Activated CD8-positive, alpha-beta T cell treated with anti-CD3 and anti-CD28 coated beads for 36 hours (primary cell): ENCODE results near the gene TWNK. TPM values are rescaled to one million over a fixed set of nuclear protein-coding genes. Genes with fewer than 3 reads are reported as not detected.

Experiments
- ATAC-seq: fragments of 200-7000 bp; cut with Tn5 transposase; one replicate; pipeline ENCODE4 v1.10.0; 2021; ENCODE audit warnings: mild to moderate bottlenecking, moderate library complexity
- CTCF ChIA-PET: fragments of 350-600 bp; sonication (Branson Sonifier 250); formaldehyde crosslinking; loops from one replicate; lab custom pipeline; 2021; ENCODE audit warnings: antibody characterized with exemption; lab: Charles Lee
- POLR2A ChIA-PET: fragments of 350-600 bp; sonication (Branson Sonifier 250); formaldehyde crosslinking; loops from one replicate; lab custom pipeline; 2021; ENCODE audit warnings: antibody characterized with exemption; lab: Charles Lee
- DNase-seq: peaks from one replicate; pipeline ENCODE4 v3.0.0-alpha.2; 2020
- H3K27ac Mint-ChIP-seq: one replicate; pipeline ENCODE4 v1.8.0; 2021; ENCODE audit warnings: mild to moderate bottlenecking, mixed read lengths
- H3K27me3 Mint-ChIP-seq: one replicate; pipeline ENCODE4 v1.8.0; 2021; ENCODE audit warnings: mixed read lengths
- H3K36me3 Mint-ChIP-seq: one replicate; pipeline ENCODE4 v1.8.0; 2021; ENCODE audit warnings: low read depth, mixed read lengths
- H3K4me1 Mint-ChIP-seq: one replicate; pipeline ENCODE4 v1.8.0; 2021; ENCODE audit warnings: low read depth, mixed read lengths
- H3K4me3 Mint-ChIP-seq: one replicate; pipeline ENCODE4 v1.8.0; 2021; ENCODE audit warnings: mild to moderate bottlenecking, moderate library complexity, mixed read lengths
- H3K9me3 Mint-ChIP-seq: one replicate; pipeline ENCODE4 v1.8.0; 2021; ENCODE audit warnings: mixed read lengths
- CTCF ChIP-seq: fragments of 200-600 bp; IDR thresholded peaks from one replicate; pipeline ENCODE4 v1.8.0; 2022; ENCODE audit warnings: antibody characterized with exemption, mild to moderate bottlenecking
- intact Hi-C: fragments of 100-400 bp; cut with micrococcal nuclease; formaldehyde crosslinking; loops from one replicate; pipeline ENCODE4 v1.10.0; 2022
- total RNA-seq, 2 experiments: library from RNA; stranded (reverse); gene quantifications; one replicate each; pipeline ENCODE4 v1.2.3, GENCODE V29; 2021

The TWNK gene
- total RNA-seq, 2 experiments from 2014 or later = 18.0 to 19.0 TPM

DNA sequence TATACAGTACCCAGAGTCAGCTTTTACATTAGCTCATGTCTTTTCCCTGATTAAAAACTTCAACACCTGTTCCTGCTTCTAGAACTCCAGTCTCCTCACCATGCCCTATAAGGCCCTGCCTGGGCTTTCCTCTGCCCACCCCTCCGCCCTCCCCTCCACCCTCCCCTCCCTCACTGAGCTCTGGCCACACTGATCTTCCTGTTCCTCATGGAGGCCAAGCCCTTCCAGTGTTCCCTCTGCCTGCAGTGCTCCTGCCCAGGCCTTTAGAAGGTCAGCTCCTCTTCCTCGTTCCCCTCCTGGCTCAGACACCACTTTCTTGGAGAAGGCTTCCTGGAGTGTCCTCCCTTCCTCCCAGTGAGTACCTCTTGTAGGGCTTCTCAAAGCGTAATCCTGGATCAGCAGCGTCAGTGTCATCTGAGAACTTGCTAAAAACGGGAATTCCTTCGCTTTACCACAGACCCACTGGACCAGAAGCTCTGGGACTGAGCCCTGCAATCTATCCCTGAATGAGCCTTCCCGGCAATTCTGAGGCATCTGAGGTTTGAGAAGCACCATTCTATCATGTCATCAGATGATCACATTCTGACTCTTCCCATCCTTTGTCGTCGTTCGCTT, 39.9 kb downstream of the TWNK start:
- no peak for TF ChIP-seq CTCF
- intact Hi-C loops = no loop called here
- H3K27ac Mint-ChIP-seq = no peak overlapping the region
- H3K4me3 Mint-ChIP-seq = no peak overlapping the region
- ChIA-PET CTCF (interaction anchor here (0.9 to 9.8 kb wide), 9 partner anchors 10 to 187 kb away, joined by 3 to 147 read pairs (median 4); no protein-coding TSS in a partner anchor), POLR2A (no interaction called here)
- peaks cover 6% of the 10 kb centered on the region for H3K27me3 Mint-ChIP-seq
- ATAC-seq = no peak
- no peaks in the 10 kb centered on the region for H3K4me1 Mint-ChIP-seq
- H3K36me3 Mint-ChIP-seq = no peaks in the 10 kb centered on the region
- H3K9me3 Mint-ChIP-seq = no peaks in the 10 kb centered on the region
- no peak for DNase-seq

GRCh38 chr10:101028446-101029337, 41.3 kb downstream of the TWNK start:
- Mint-ChIP-seq H3K36me3 (no peaks in the 10 kb centered on the region), H3K27ac (no peak overlapping the region), H3K9me3 (no peaks in the 10 kb centered on the region), H3K4me1 (peaks cover 10% of the 10 kb centered on the region), H3K4me3 (no peak overlapping the region), H3K27me3 (peaks cover 6% of the 10 kb centered on the region)
- TF ChIP-seq CTCF = no peak
- intact Hi-C loops = no loop called here
- ChIA-PET CTCF (interaction anchor here (1.1 to 9.8 kb wide), 7 partner anchors 9 to 33 kb away, joined by 3 to 147 read pairs (median 4); partner anchors contain the start of gene KAZALD1), POLR2A (interaction anchor here (3.1 to 4.9 kb wide), 2 partner anchors 13 to 17 kb away, joined by 8 to 30 read pairs; no protein-coding TSS in a partner anchor)
- DNase-seq (no peak), ATAC-seq (no peak)

DNA sequence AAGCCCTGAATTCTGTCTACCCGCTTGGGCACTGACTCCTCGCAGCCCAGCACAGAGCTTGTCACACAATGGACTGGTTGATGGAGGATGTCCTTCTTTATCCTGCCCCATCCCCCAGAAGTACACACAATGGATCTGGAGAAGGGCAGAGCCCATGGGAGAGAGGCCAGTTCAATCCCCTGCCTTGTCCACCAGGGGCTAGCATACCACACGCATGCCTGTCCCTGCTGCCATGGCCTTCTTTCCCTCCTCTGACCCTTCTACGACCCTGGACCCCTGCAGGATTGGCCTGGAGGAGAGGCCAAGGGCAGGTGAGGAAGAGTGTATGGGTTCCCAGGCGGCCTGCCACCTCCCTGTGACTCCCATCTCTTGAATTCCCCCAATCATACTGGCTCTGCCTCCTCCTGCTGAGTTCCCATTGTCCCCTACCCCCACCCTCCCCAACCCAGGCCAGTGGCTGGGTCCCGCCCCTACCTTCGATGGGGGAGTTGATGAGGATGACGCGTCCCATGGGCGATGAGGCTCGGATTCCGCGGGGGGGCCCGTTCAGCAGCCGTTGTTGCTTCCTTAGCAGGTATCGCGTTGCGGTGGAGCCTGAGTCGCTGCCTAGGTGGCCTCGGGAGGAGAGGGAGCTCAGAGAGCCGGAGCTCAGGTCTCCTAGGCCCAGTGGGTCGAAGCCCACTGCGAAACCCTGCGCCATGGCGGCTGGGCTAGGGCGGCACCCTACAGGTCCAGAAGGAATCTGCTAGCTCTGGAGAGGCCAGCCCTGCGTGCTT, 42.4 kb downstream of the TWNK start:
- no peak for DNase-seq
- POLR2A ChIA-PET = interaction anchor here (0.6 to 4.9 kb wide), 4 partner anchors 8 to 16 kb away, joined by 3 to 30 read pairs (median 6); no protein-coding TSS in a partner anchor
- no peaks in the 10 kb centered on the region for H3K9me3 Mint-ChIP-seq
- intact Hi-C loops = no loop called here
- TF ChIP-seq CTCF = no peak
- H3K27ac Mint-ChIP-seq = no peak overlapping the region
- H3K36me3 Mint-ChIP-seq = no peaks in the 10 kb centered on the region
- peaks cover 6% of the 10 kb centered on the region for H3K27me3 Mint-ChIP-seq
- no peak overlapping the region for H3K4me3 Mint-ChIP-seq
- no peak for ATAC-seq
- H3K4me1 Mint-ChIP-seq = peaks cover 10% of the 10 kb centered on the region
- CTCF ChIA-PET = interaction anchor here (0.7 to 9.8 kb wide), 9 partner anchors 8 to 112 kb away, joined by 3 to 147 read pairs (median 6); partner anchors contain the start of gene KAZALD1

GRCh38 chr10:101030496-101031127, 43.3 kb downstream of the TWNK start:
- Mint-ChIP-seq H3K4me3 (peak overlapping the region; percentile 78), H3K27ac (no peak overlapping the region), H3K9me3 (no peaks in the 10 kb centered on the region), H3K36me3 (no peaks in the 10 kb centered on the region), H3K4me1 (peaks cover 10% of the 10 kb centered on the region), H3K27me3 (peaks cover 6% of the 10 kb centered on the region)
- ChIA-PET POLR2A (interaction anchor here (0.5 to 4.9 kb wide), 6 partner anchors 11 to 119 kb away, joined by 3 to 30 read pairs (median 6); no protein-coding TSS in a partner anchor), CTCF (interaction anchor here (1.0 to 9.8 kb wide), 13 partner anchors 11 to 111 kb away, joined by 3 to 147 read pairs (median 6); partner anchors contain the start of genes LZTS2, MRPL43 and TWNK)
- no peak for TF ChIP-seq CTCF
- intact Hi-C loops = no loop called here
- no peak for DNase-seq
- ATAC-seq = no peak
